ENCODE data around the gene NDE1. TPM values are rescaled to one million over a fixed set of nuclear protein-coding genes. Genes with fewer than 3 reads are reported as not detected.

The NDE1 gene
- total RNA-seq, 1 experiment from 2014 or later, result 60.7 TPM

GRCh38 chr16:15694499-15694898 lies 44.5 kb downstream of the NDE1 start:
- no peaks in the 10 kb centered on the region for H3K4me1 Mint-ChIP-seq (ENCODE audit: low read depth, unreplicated experiment)
- H3K27me3 ChIP-seq (replicated peaks; ENCODE audit: control insufficient read depth, insufficient read depth, low read length), result no peaks in the 10 kb centered on the region
- peaks cover 70% of the 10 kb centered on the region for H3K36me3 Mint-ChIP-seq (ENCODE audit: insufficient read depth, unreplicated experiment)
- no TSS peak for BruUV-seq (replicated peaks)
- no peaks in the 10 kb centered on the region for H3K9me3 ChIP-seq
- no peak overlapping the region for H3K27ac Mint-ChIP-seq (ENCODE audit: unreplicated experiment)
- H3K36me3 ChIP-seq (ENCODE audit: control insufficient read depth, insufficient read depth, low read length), result peaks cover 2% of the 10 kb centered on the region; the same call in 1 of the 2 replicates
- ChIA-PET POLR2A (no interaction called here), CTCF (interaction anchor here (0.7 kb wide), 1 partner anchor 60 kb away, joined by 5 read pairs; no protein-coding TSS in a partner anchor)
- no peak overlapping the region for H3K4me3 Mint-ChIP-seq (ENCODE audit: unreplicated experiment)
- no peaks in the 10 kb centered on the region for H3K9me3 Mint-ChIP-seq (ENCODE audit: unreplicated experiment)
- intact Hi-C loops (cut with micrococcal nuclease; ENCODE audit: unreplicated experiment), result no loop called here
- no peaks in the 10 kb centered on the region for H3K27me3 Mint-ChIP-seq (ENCODE audit: insufficient read depth, unreplicated experiment)
- no peak overlapping the region for H3K4me3 ChIP-seq (ENCODE audit: low read depth, low read length)
- TF ChIP-seq CTCF (IDR thresholded peaks at IDR 0.05; ENCODE audit: insufficient read depth in 1 of 2, low read depth in 1 of 2, low read length in 1 of 2, severe bottlenecking in 1 of 2, unreplicated experiment in 1 of 2), result no peak
- no peaks in the 10 kb centered on the region for H3K4me1 ChIP-seq
- no peak for DNase-seq

DNA sequence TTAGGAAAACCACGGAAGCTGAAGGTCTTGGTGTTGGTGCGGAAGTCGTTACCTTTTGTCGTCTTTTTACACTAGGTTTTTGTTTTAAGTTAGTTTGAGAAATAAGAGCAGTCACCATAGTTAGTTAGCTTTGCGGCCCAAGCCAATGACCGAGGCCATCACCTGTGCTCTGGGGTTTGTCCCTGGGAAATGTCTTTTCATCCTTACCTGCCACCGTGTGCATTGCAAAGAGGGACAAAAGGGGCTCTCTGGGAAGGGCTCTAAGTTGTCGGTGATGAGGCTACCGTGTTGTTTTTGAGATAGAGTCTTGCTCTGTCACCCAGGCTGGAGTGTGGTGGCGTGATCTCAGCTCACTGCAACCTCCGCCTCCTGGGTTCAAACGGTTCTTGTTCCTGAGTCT lies 49.8 kb downstream of the NDE1 start:
- peaks cover 61% of the 10 kb centered on the region for H3K36me3 Mint-ChIP-seq (ENCODE audit: insufficient read depth, unreplicated experiment)
- no peak overlapping the region for H3K4me3 Mint-ChIP-seq (ENCODE audit: unreplicated experiment)
- ChIA-PET CTCF (no interaction called here), POLR2A (no interaction called here)
- Histone ChIP-seq H3K4me1 (no peaks in the 10 kb centered on the region), H3K36me3 (ENCODE audit: control insufficient read depth, insufficient read depth, low read length) (peaks cover 2% of the 10 kb centered on the region; the same call in 1 of the 2 replicates), H3K9me3 (no peaks in the 10 kb centered on the region), H3K4me3 (ENCODE audit: low read depth, low read length) (no peak overlapping the region), H3K27me3 (replicated peaks; ENCODE audit: control insufficient read depth, insufficient read depth, low read length) (no peaks in the 10 kb centered on the region)
- no TSS peak for BruUV-seq (replicated peaks)
- no peak for TF ChIP-seq CTCF (IDR thresholded peaks at IDR 0.05; ENCODE audit: insufficient read depth in 1 of 2, low read depth in 1 of 2, low read length in 1 of 2, severe bottlenecking in 1 of 2, unreplicated experiment in 1 of 2)
- no peaks in the 10 kb centered on the region for H3K27me3 Mint-ChIP-seq (ENCODE audit: insufficient read depth, unreplicated experiment)
- DNase-seq, result no peak
- H3K4me1 Mint-ChIP-seq (ENCODE audit: low read depth, unreplicated experiment), result peaks cover 6% of the 10 kb centered on the region
- H3K9me3 Mint-ChIP-seq (ENCODE audit: unreplicated experiment), result no peaks in the 10 kb centered on the region
- intact Hi-C loops (cut with micrococcal nuclease; ENCODE audit: unreplicated experiment), result no loop called here
- no peak overlapping the region for H3K27ac Mint-ChIP-seq (ENCODE audit: unreplicated experiment)

DNA sequence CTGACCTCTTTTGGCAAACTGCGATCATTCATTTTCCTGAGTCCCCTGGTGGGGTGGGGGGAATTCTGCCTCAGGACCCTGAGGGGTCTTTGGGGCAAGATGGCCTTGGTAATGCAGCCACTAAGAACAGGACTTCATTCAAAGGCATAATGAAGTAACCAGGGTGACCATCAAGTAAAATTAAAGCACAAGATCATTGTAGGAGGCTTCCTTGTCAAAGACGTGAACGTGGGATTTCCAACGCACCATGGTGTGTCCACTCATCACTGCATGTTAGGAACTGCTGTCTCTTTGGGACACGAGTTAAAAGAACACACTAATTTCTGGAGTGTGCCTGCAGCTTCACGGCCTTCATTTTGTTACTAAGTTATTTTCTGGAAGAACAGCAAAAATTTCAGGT lies 51.3 kb downstream of the NDE1 start:
- CTCF ChIA-PET, result no interaction called here
- peaks cover 2% of the 10 kb centered on the region; the same call in 1 of the 2 replicates for H3K36me3 ChIP-seq (ENCODE audit: control insufficient read depth, insufficient read depth, low read length)
- BruUV-seq (replicated peaks), result TSS peak; percentile 41

More for the DNA sequence above, 51.3 kb downstream of the NDE1 start:
- intact Hi-C loops (cut with micrococcal nuclease; ENCODE audit: unreplicated experiment), result no loop called here
- Mint-ChIP-seq H3K27ac (ENCODE audit: unreplicated experiment) (no peak overlapping the region), H3K4me1 (ENCODE audit: low read depth, unreplicated experiment) (peaks cover 6% of the 10 kb centered on the region), H3K4me3 (ENCODE audit: unreplicated experiment) (no peak overlapping the region), H3K36me3 (ENCODE audit: insufficient read depth, unreplicated experiment) (peaks cover 56% of the 10 kb centered on the region), H3K9me3 (ENCODE audit: unreplicated experiment) (no peaks in the 10 kb centered on the region), H3K27me3 (ENCODE audit: insufficient read depth, unreplicated experiment) (no peaks in the 10 kb centered on the region)
- Histone ChIP-seq H3K4me1 (no peaks in the 10 kb centered on the region), H3K4me3 (ENCODE audit: low read depth, low read length) (no peak overlapping the region), H3K9me3 (no peaks in the 10 kb centered on the region), H3K27me3 (replicated peaks; ENCODE audit: control insufficient read depth, insufficient read depth, low read length) (no peaks in the 10 kb centered on the region)
- POLR2A ChIA-PET, result no interaction called here
- TF ChIP-seq CTCF (IDR thresholded peaks at IDR 0.05; ENCODE audit: insufficient read depth in 1 of 2, low read depth in 1 of 2, low read length in 1 of 2, severe bottlenecking in 1 of 2, unreplicated experiment in 1 of 2), result no peak
- no peak for DNase-seq

All from Caco-2 (cell line).